ENCODE data around the gene ARMC8. TPM values are rescaled to one million over a fixed set of nuclear protein-coding genes. Genes with fewer than 3 reads are reported as not detected.

The ARMC8 gene
- total and polyA plus RNA-seq, 8 donors = 11.7 to 125 (median 37.4) TPM

GRCh38 chr3:138308783-138309182 lies 121.7 kb downstream of the ARMC8 start:
- peaks cover 15 to 34% (median 27%) of the 10 kb centered on the region in 4 donors for H3K9me3 ChIP-seq

GRCh38 chr3:138310494-138310893 lies 123.4 kb downstream of the ARMC8 start:
- DNase-seq = no peak
- WGBS, 5 donors = 76 to 86% (median 81%) methylated on average over 4 of the region's 4 CpGs

More at GRCh38 chr3:138308783-138309182, 121.7 kb downstream of the ARMC8 start:
- Histone ChIP-seq H3K4me1 (no peaks in the 10 kb centered on the region), H3K36me3 (no peaks in the 10 kb centered on the region), H3K4me3 (no peak overlapping the region), H3K27me3 (no peaks in the 10 kb centered on the region), H3K27ac (no peak overlapping the region)
- no peak for DNase-seq
- intact Hi-C loops (cut with DNase I; ENCODE audit: low total_unique reads) = no loop called here
- TF ChIP-seq POLR2A (IDR thresholded peaks at IDR 0.05) = no peak
- TF ChIP-seq CTCF (IDR thresholded peaks at IDR 0.05) = no peak
- TF ChIP-seq POLR2AphosphoS5 (IDR thresholded peaks at IDR 0.05) = no peak
- TF ChIP-seq EP300 (IDR thresholded peaks at IDR 0.05) = no peak

GRCh38 chr3:138314751-138315150 lies 127.7 kb downstream of the ARMC8 start:
- intact Hi-C loops (cut with DNase I; ENCODE audit: low total_unique reads) = no loop called here

More at GRCh38 chr3:138310494-138310893, 123.4 kb downstream of the ARMC8 start:
- TF ChIP-seq EP300 (IDR thresholded peaks at IDR 0.05) = no peak
- Histone ChIP-seq H3K27ac (no peak overlapping the region), H3K9me3 (peaks cover 15 to 34% (median 27%) of the 10 kb centered on the region in 4 donors), H3K27me3 (no peaks in the 10 kb centered on the region), H3K36me3 (no peaks in the 10 kb centered on the region), H3K4me3 (no peak overlapping the region), H3K4me1 (no peaks in the 10 kb centered on the region)
- intact Hi-C loops (cut with DNase I; ENCODE audit: low total_unique reads) = no loop called here

GRCh38 chr3:138317687-138318086 lies 130.6 kb downstream of the ARMC8 start:
- no peak for TF ChIP-seq EP300 (IDR thresholded peaks at IDR 0.05)
- no peak for TF ChIP-seq CTCF (IDR thresholded peaks at IDR 0.05)
- TF ChIP-seq POLR2A (IDR thresholded peaks at IDR 0.05) = no peak
- no peak for TF ChIP-seq POLR2AphosphoS5 (IDR thresholded peaks at IDR 0.05)
- 70 to 95% (median 92%) methylated on average over 1 of the region's 1 CpG for WGBS, 5 donors

More at GRCh38 chr3:138314751-138315150, 127.7 kb downstream of the ARMC8 start:
- 31 to 40% (median 33%) methylated on average over 1 of the region's 1 CpG for WGBS, 5 donors
- Histone ChIP-seq H3K9me3 (peaks cover 2 to 11% (median 6%) of the 10 kb centered on the region in 4 donors), H3K36me3 (no peaks in the 10 kb centered on the region), H3K4me3 (no peak overlapping the region), H3K4me1 (no peaks in the 10 kb centered on the region), H3K27me3 (no peaks in the 10 kb centered on the region), H3K27ac (no peak overlapping the region)
- no peak for DNase-seq
- TF ChIP-seq EP300 (IDR thresholded peaks at IDR 0.05) = no peak
- no peak for TF ChIP-seq CTCF (IDR thresholded peaks at IDR 0.05)
- TF ChIP-seq POLR2AphosphoS5 (IDR thresholded peaks at IDR 0.05) = no peak
- TF ChIP-seq POLR2A (IDR thresholded peaks at IDR 0.05) = no peak

GRCh38 chr3:138323971-138324370 lies 136.9 kb downstream of the ARMC8 start:
- H3K27me3 ChIP-seq = no peaks in the 10 kb centered on the region
- DNase-seq = no peak
- H3K36me3 ChIP-seq = no peaks in the 10 kb centered on the region
- H3K4me1 ChIP-seq = peaks cover 3 to 7% (median 6%) of the 10 kb centered on the region in 4 donors
- TF ChIP-seq EP300 (IDR thresholded peaks at IDR 0.05) (no peak), POLR2A (IDR thresholded peaks at IDR 0.05) (no peak), POLR2AphosphoS5 (IDR thresholded peaks at IDR 0.05) (no peak), CTCF (IDR thresholded peaks at IDR 0.05) (no peak)
- no peak overlapping the region for H3K4me3 ChIP-seq
- H3K9me3 ChIP-seq = no peaks in the 10 kb centered on the region
- H3K27ac ChIP-seq = no peak overlapping the region
- intact Hi-C loops (cut with DNase I; ENCODE audit: low total_unique reads) = no loop called here
- 65 to 75% (median 72%) methylated on average over 4 of the region's 4 CpGs for WGBS, 5 donors

More at GRCh38 chr3:138317687-138318086, 130.6 kb downstream of the ARMC8 start:
- Histone ChIP-seq H3K4me1 (no peaks in the 10 kb centered on the region), H3K9me3 (no peaks in the 10 kb centered on the region), H3K4me3 (no peak overlapping the region), H3K27ac (no peak overlapping the region), H3K36me3 (no peaks in the 10 kb centered on the region), H3K27me3 (no peaks in the 10 kb centered on the region)
- no peak for DNase-seq
- intact Hi-C loops (cut with DNase I; ENCODE audit: low total_unique reads) = no loop called here

Measured in stomach (tissue), 9 donors.